GM19238 (cell line): ENCODE results near the gene PPFIBP2.
"Not testable (repeated sequence)": the region's sequence is repeated elsewhere in the genome, so short reads cannot be mapped to it uniquely, and the experiment has no call there.

ENCODE experiments used
- DNase-seq: peaks from one replicate; pipeline ENCODE4 v3.0.0; 2011; ENCODE audit warnings: low spot score; ENCODE audit not compliant: insufficient read length

The PPFIBP2 gene

DNA sequence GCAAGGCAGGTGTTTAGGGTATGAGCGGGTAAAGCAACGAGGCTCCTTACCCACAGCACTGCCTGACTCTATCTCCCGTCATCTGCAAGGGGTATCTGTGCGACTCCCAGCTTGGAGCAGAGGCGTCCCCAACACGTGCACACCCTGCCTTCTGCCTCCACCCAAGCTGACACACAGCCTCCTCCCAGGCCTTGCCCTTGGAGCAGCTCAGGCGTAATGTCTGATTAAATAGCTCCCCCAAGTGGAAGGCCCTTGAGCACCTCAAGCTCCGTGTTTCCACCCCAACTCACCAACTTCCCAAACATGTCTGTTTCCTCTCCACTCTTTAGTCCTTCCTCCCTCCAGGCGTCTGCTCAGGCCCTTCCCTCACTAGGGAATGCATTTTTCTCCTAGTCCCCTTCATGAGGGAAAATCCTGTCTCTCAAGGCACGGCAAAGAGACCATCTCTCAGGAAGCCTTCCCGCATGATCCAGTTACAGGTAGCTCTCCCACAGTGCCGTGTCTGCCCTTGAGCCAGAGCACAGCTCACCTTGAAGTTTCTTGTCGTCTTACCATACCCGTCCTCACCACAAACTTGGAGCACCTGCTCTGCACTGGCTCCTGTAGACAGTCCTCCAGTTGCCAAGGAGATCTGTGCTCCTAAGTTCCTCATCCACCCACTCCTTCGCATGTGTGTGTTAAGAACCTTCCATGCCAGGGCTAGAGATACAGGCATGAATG lies 143.7 kb downstream of the PPFIBP2 start:
- no peak for DNase-seq

DNA sequence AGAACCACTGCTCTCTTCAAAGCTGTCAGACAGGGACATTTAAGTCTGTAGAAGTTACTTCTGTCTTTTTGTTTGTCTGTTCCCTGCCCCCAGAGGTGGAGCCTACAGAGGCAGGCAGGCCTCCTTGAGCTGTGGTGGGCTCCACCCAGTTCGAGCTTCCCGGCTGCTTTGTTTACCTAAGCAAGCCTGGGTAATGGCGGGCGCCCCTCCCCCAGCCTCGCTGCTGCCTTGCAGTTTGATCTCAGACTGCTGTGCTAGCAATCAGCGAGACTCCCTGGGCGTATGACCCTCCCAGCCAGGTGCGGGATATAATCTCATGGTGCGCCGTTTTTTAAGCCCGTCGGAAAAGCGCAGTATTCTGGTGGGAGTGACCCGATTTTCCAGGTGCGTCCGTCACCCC lies 149.7 kb downstream of the PPFIBP2 start:
- DNase-seq, result not testable (repeated sequence)

DNA sequence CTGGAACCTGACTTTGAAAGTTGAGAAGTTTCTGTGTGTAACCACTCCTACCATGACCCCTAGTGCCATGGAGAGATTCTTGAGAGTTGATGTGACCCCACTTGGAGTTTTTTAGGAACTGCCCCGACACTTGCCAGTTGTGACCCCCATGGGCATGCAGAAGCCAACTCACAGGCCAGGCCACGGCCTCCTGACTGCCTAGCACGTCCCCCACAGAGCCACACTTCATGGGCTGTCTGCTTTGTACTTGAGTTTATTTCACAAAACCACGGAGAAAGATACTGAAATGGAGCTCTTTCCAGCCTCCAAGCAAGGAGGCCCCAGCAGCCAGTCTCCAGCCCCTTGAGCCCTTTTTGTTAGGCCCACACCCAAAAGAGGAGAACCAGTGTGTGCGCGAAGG lies 151.1 kb downstream of the PPFIBP2 start:
- no peak for DNase-seq

DNA sequence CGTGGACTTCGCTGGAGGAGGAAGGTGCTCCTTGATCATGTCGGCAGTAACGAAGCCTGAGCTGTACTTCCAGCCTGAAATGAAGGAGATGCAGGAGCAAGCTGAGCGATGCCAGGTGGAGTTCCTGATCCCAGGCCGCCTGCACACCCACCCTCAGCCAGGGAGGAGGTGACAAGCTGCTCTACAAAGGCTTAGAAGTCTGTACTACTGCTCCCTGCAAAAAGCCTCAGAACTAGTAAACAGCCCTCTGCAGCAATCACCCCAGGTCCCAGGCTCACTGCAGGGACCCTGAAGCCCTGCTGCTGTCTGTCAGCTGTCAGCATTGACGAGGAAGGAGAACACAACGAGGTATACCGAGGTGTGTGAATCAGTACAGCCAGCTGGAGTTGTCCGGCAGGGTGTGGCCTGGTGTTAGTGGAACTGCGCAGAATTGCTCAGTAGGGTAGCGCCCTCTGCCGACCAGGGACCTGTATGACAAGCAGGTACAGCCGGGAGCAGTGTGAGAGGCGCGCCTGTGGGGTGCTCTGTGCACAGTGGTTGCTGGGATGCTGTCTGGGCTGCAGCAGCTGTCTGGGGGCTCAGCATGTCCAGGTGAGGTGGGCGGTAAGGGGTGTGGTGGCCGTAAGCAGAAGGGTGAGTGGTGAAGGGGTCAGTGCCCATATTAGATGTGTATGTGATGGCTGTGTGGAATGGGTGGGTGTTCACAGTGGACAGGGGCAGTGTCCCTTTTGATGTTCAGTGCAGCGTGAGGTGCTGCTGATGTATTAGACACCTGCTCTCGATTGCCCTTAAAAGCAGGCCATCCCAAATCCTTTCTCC lies 151.9 kb downstream of the PPFIBP2 start:
- DNase-seq, result peak; percentile 87

DNA sequence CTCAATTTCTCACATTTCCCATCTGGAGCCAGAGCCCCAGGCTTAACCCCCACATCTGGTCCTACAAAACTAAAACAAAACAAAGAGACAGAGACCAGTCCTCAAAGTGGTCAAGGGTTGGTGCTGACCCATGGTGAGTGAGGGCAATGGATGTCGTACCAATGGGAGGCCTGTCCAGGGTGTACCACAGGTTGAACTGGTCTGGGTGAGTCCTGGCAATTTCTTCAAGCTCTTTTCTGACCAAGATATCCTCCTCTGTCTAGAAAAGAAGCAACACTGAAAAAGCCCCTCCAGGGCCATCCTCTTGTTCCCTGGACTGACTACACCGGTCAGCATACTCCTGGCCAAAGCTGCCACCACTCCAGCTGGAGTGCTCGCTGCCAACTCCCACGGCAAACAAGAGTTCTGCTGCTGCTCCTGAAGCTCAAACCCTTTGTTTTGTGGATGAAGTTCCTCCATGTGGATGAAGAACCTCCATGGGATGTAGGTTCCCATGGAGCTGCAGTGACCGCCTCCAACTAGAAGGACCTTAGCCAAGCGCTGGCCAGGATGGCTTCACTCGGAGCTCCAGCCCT lies 152.6 kb downstream of the PPFIBP2 start:
- DNase-seq, result no peak

DNA sequence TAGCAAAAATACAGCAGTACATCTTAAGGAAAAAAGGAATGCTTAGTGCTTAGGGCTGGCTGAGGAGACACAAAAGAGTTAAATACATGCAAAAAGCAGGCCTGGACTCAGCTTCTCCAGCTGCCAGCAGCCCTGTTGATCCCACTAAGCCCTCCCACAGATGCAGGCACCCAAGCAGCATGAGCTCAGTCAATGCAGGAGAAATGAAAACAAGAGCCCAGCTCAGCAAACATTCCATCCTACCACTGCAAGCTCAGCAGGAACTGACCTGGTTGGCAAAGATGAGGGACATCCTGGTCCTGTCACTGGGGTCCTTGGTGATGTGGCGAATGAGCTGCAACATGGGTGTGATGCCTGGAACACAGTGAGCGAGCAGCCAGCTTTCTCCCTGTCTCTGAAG lies 153.7 kb downstream of the PPFIBP2 start:
- DNase-seq, result no peak

DNA sequence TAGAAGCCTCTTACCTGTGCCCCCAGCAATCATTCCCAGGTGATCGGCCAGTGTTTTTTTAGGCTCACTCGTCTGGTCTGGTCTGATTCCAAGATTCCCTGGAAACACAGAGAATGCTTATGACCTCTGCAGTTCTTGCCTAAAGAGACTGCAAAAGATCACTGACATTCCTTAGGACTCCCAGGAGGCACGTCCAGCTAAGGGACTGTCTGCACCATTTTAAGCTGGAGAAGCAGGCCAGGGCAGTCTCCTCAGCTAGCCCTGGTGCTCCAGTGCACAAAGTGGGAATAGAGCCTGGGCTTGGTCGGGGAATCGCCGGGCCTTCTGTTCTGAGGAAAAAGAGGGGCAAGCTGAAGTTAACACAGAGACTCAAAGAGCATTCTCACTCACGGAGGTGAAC lies 154.7 kb downstream of the PPFIBP2 start:
- no peak for DNase-seq

DNA sequence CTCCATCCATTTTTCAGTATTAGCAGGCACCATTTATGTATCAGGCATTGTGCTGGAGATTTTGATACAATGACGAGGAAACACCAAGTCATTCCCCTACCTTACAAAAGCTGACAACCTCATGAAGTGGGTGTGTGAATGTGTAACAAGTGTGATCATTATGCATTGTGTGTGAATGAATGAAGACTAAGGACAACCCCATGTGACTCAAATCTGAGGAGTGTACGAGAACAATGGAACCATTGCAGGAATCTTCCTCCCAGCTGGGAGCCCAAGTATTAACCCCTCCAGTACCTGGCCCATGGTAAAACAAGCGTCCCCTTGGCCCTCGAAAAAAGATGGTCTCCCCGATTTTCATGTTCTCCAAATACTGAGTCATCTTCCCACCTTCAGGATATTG lies 155.1 kb downstream of the PPFIBP2 start:
- DNase-seq, result no peak

DNA sequence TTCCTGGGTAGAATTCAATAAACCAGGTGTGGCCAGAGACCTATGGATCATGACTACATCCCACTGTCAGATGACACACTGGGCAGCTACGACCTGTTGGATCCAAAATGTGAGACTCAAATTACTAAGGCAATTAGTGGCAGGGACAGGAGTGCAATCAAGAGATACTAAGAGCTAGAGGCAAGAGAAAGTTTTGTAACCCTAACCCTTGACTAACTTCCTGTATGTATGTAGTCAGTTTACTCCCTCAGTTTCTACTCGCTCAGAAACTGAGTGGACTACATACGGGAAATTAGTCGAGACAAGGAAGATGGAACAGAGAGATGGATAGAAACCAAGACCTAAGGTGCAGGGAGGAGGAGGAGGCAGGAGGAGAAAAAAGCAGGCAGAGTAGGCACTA lies 156.8 kb downstream of the PPFIBP2 start:
- no peak for DNase-seq

DNA sequence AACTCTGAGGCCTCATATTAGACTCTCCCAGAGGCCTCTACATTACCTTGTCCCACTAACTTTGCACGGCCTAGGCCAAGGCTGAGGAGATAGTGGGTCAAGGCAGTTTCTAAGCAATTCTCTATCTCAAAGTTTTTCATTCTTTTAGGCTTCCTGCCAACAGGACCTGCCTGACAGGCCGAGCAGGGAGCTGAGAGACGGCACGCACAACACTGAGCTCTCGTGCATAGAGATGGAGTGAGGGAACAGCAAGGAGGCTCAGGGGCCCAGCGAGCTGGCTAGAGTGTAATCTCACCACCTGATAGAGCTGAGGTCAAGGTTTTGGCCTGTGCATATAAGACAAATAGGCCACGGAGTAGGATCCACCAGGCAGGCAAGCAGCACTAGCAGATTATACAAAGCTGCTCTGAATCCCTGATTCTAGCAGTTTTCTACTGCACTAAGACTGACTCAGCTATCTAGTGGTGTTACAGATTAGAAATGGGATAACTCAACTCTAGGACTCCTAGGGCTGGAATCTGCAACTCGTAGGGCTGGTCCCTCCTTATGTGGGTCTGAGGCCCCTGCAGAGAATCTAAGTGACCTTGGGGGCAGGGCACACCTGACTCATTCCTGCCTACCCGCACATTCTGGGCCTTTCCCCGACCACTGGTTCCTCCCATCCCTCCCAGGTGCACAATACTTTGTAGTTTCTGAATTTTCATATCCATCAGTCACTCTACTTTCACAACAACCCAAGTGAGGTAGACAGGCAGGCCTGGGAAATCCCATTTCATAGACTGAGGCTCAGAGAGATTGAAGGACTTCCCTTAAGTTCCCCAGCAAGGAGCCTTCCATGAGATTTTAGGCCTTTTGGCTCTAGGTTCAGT lies 157.8 kb downstream of the PPFIBP2 start:
- peak; percentile 50 for DNase-seq

DNA sequence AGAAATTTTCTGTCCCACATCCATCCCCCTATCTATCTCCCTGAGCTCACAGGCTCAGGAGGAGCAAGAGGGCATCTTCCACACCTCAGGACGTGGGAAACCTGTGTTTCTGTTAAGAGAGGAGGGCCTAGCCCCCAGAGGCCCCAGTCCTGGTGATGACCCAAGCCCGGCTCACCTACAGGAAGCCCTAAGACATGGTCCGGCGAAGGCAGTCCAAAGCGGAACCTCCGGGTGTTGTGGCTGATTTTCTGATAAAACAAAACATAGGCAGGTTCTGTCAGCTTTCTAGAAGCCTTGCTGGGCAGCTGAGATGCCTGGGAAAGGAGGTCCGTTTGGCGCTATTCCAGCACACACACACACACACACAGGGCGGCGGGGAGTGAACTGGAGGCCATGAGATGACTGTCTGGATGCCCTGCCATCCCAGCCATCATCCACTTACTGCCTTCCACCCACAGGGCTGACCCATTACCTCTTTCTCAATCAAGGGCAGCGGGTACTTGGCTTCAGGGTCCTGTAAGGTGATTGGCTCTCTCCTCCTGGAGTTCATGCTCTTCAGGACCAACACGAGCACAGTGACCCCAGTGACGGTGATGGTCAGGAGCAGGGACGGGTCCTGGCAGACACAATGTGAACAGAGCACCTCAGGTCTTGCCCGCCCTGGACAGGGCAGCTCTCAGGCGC lies 158.6 kb downstream of the PPFIBP2 start:
- no peak for DNase-seq

DNA sequence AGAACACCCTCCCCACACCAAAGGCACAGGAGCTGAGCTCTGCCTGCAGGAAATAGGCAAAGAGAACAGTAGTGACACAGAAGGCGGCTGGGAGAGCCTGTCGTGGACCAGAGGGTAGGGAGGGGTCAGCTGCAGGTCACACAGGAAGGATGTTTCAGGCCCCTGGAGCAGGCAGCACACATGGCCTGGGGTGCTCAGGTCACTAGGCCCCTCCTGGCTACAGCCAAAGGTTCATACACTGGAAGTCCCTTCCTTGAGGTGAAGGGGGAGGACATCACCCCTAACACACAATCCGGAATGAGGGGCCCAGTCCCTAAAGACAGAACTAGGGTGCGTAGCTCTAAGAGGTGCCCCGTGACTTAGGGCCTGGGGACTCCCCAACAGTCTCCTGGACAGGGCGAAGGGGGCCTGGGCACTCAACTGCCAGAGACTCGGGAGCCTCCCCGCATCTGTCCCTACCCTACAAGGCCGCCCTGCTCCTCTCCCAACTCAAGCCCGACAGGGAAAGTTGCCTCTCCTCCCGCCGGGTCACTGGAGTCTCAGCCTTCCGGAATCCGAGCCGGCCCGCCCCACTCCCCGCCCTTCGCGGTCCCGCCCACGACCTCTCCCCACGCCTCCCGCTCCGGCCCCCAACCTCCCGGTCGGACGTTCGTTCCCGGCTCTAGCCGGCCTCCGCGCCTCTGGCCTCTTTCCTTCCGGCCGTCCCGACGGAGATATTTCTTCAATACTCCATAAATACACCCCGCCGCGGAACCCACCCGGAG lies 159.3 kb downstream of the PPFIBP2 start, which contains the start of gene CYB5R2:
TSS of gene CYB5R2 (minus strand) at position 541 of the 764 bp plus-strand sequence. CDS start 675 bp downstream, outside the sequence.
- DNase-seq, result no peak

DNA sequence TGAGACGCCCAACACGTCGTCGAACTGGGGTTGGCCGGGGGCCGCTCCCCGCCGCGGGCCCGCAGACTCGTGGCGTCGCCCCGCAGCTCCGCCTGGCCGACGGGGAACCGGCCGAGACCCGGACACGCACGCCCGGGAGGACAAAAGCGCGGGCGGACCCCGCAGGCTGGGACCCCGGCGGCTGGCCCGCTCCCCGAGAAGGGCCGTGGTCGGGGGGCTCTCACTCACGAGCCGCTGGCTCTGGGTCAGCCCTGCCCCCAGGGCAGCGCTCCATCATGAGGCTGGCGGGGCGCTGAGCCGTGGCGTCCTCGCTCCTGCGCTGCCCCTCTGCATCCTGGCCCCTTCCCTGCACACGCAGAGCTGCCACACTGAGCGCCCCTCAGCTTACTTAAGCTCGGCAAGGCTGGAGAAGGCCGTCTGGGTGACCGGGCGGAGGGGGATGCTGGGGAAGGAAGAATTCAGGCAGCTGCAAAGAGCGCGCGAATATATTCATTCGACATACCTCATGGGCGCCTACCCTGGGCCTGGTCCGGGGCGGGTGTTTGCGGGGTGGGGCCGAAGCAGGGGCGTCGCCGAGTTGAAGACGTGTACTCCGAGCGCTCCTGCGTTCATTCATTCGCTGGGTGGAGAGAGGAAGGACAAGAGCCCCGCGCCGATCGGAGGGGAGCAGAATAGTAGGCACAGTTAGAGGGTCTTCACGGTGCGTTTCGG lies 160.1 kb downstream of the PPFIBP2 start:
- DNase-seq, result no peak

DNA sequence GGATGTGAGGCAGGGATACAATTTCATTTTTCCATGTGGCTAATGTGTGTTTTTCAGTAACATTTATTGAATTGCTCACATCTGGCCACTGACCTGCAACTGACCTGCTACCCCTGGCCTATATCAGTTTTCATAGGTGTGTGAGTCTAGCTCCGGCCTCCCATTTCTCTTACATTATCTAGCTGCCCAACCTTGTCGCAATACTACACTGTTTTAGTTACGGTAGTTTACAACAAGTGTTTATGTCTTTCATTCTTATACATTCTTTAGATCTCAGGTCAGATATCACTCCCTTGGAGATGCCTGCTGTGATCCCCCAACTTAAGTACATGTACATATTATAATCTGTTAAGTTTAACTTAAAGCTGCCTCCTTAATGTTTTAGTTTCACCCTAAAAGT lies 161.8 kb downstream of the PPFIBP2 start:
- DNase-seq, result no peak

DNA sequence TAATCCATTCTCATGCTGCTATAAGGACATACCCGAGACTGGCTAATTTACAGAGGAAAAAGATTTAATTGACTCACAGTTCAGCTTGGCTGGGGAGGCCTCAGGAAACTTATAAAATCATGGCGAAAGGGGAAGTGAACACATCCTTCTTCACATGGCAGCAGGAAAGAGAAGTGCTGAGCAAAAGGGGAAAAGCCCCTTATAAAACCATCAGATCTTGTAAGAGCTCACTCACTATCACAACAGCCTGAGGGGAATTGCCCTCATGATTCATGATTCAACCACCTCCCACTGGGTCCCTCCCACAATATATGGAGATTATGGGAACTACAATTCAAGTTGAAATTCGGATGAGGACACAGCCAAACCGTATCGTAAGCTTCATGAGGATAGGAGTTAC lies 163.3 kb downstream of the PPFIBP2 start:
- DNase-seq, result no peak

DNA sequence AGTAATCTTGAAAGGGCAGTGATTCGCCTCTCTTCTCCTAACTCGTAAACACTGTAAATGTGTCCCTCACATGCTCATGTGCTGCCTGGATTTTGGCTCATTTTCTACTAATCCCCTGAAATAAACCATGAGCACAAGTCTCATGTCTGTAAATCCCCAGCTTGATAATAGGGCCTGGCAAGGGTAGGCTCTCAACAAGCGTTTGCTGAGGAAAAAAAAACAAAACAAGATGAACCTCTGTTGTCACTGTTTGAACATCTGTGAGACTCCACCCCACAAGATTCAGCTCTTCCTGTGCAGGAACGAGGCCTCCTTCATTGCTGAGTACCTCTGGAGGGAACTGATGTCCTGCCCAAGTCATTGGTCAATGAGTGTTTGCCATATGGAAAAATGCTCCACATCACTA lies 164.0 kb downstream of the PPFIBP2 start:
- no peak for DNase-seq

DNA sequence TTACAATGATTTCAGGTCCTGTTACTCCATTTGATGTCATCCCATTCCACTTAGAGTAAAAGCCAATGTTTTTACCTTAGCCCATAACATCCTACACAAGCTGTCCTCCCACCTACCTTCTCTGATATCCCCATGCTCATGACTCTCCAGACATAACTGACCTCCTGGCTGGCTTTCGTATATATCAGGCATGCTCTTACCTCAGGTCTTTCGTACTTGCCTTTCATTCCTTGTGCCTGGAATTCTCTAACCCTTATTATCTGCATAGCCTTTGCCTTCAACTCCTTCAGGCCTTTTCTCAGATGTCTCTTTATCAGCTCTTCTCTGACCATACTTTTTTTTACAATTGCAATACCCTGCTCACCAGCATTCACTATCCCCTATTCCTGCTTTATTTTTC lies 169.8 kb downstream of the PPFIBP2 start:
- DNase-seq, result no peak

DNA sequence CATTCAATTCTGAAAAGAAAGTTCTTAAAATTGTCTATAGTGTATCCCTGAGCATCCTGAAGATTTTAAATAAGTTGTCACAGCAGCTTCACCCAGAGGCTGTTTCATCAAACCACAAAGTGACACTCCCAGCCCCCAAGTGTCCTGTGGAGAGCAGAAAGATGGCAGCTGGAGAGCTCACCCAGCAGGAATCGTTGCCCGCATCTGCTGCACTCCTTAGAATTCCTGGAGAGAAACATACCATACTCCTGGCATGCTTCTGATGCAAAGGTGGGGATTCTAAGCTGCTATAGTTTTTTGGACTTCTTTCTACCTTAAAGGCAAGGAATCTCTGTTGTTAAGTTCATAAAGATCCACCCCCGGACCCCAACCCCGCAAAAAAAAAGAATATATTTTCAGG lies 173.0 kb downstream of the PPFIBP2 start:
- DNase-seq, result no peak

DNA sequence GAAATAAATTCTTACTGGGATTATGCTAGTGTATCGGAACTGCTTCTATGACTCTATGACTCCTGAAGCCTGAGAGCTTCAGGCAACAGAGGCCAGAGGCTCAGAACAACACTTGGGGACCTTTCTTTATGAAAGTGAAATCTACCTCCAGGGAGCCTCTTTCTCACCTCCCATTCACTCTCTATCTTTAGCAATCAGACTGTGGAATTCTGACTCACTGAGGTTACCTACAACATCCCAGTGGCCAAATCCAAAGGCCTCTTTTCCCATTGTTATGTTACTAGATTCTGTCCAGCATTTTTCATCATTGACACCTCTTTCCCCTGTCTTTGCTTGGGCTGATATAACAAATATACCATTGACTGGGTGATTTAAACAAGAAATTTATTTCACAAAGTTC lies 173.6 kb downstream of the PPFIBP2 start:
- no peak for DNase-seq
